ENCODE results near the gene TRAP1. TPM values are rescaled to one million over a fixed set of nuclear protein-coding genes. Genes with fewer than 3 reads are reported as not detected.

TRAP1 gene
- 212 and 216 TPM in 2 replicates for total RNA-seq
- long read RNA-seq, transcript TRAP1-212 (13 exons, 2,309 nt) = minor isoform, 5 of 1,139 reads
- long read RNA-seq, transcript TRAP1-201 (18 exons, 2,296 nt) = major isoform, 1,022 of 1,139 reads
- long read RNA-seq, partial matches to known transcripts = 21 of 1,139 reads
- long read RNA-seq, other reads (novel, unspliced or antisense) = 88 of 1,139 reads

- DNase-seq (ENCODE audit: low spot score, unreplicated experiment) = peak; percentile 84
- Mint-ChIP-seq H3K4me3 (ENCODE audit: low read depth) (peak within 1 kb of the TSS; percentile 91), H3K27me3 (no peaks in the 10 kb centered on the region), H3K27ac (peak within 1 kb of the TSS; percentile 95), H3K4me1 (ENCODE audit: low read depth) (peaks cover 30% of the 10 kb centered on the region), H3K9me3 (ENCODE audit: low read depth) (no peaks in the 10 kb centered on the region), H3K36me3 (ENCODE audit: insufficient read depth) (peaks cover 4% of the 10 kb centered on the region)
- no peak for TF ChIP-seq CTCF (IDR thresholded peaks at IDR 0.05; ENCODE audit: unreplicated experiment)
These were observed at the start of gene TRAP1 for GRCh38 chr16:3717235-3718018. Gene TRAP1 (minus strand): TSS chr16:3717524. CDS start chr16:3717508, 16 bp downstream.

GRCh38 chr16:3766177-3766576, 48.9 kb upstream of the TRAP1 start:
- DNase-seq (ENCODE audit: low spot score, unreplicated experiment) = no peak
- Mint-ChIP-seq H3K27ac (no peak overlapping the region), H3K4me3 (ENCODE audit: low read depth) (no peak overlapping the region), H3K36me3 (ENCODE audit: insufficient read depth) (peaks cover 44% of the 10 kb centered on the region), H3K27me3 (no peaks in the 10 kb centered on the region), H3K9me3 (ENCODE audit: low read depth) (no peaks in the 10 kb centered on the region), H3K4me1 (ENCODE audit: low read depth) (no peaks in the 10 kb centered on the region)
- TF ChIP-seq CTCF (IDR thresholded peaks at IDR 0.05; ENCODE audit: unreplicated experiment) = no peak

- Mint-ChIP-seq H3K4me3 (ENCODE audit: low read depth) (no peak overlapping the region), H3K27me3 (no peaks in the 10 kb centered on the region), H3K27ac (no peak overlapping the region), H3K9me3 (ENCODE audit: low read depth) (no peaks in the 10 kb centered on the region), H3K4me1 (ENCODE audit: low read depth) (no peaks in the 10 kb centered on the region), H3K36me3 (ENCODE audit: insufficient read depth) (peaks cover 34% of the 10 kb centered on the region)
- DNase-seq (ENCODE audit: low spot score, unreplicated experiment) = no peak
- TF ChIP-seq CTCF (IDR thresholded peaks at IDR 0.05; ENCODE audit: unreplicated experiment) = no peak
These were observed 47.1 kb upstream of the TRAP1 start for GRCh38 chr16:3764409-3764808.

GRCh38 chr16:3762107-3762750, 44.9 kb upstream of the TRAP1 start:
- Mint-ChIP-seq H3K27ac (peak overlapping the region; percentile 64), H3K4me3 (ENCODE audit: low read depth) (no peak overlapping the region), H3K9me3 (ENCODE audit: low read depth) (no peaks in the 10 kb centered on the region), H3K27me3 (no peaks in the 10 kb centered on the region), H3K4me1 (ENCODE audit: low read depth) (peaks cover 2% of the 10 kb centered on the region), H3K36me3 (ENCODE audit: insufficient read depth) (peaks cover 33% of the 10 kb centered on the region)
- DNase-seq (ENCODE audit: low spot score, unreplicated experiment) = no peak
- TF ChIP-seq CTCF (IDR thresholded peaks at IDR 0.05; ENCODE audit: unreplicated experiment) = no peak

- Mint-ChIP-seq H3K27me3 (no peaks in the 10 kb centered on the region), H3K4me3 (ENCODE audit: low read depth) (no peak overlapping the region), H3K9me3 (ENCODE audit: low read depth) (no peaks in the 10 kb centered on the region), H3K36me3 (ENCODE audit: insufficient read depth) (peaks cover 27% of the 10 kb centered on the region), H3K27ac (peak overlapping the region; percentile 29), H3K4me1 (ENCODE audit: low read depth) (peaks cover 2% of the 10 kb centered on the region)
- DNase-seq (ENCODE audit: low spot score, unreplicated experiment) = no peak
- no peak for TF ChIP-seq CTCF (IDR thresholded peaks at IDR 0.05; ENCODE audit: unreplicated experiment)
These were observed 44.2 kb upstream of the TRAP1 start for GRCh38 chr16:3761375-3762106.
